Prostate gland (tissue), 2 donors: ENCODE data around the gene MANBA.

ENCODE experiments used
- POLR2A ChIP-seq: fragments of 450-650 bp; IDR thresholded peaks from one replicate; pipeline ENCODE4 v1.6.1; 2016; ENCODE audit warnings: antibody characterized with exemption, mild to moderate bottlenecking
- POLR2AphosphoS5 ChIP-seq: sonication (generic); formaldehyde crosslinking; IDR thresholded peaks from one replicate; pipeline ENCODE4 v1.6.1; 2017; ENCODE audit warnings: antibody characterized with exemption
- TF ChIP-seq, protein P1 (sequence below), 4 experiments: fragments of 200-600 bp in 2 of 4; fragments of 450-650 bp in 2 of 4; sonication (generic) in 2 of 4; IDR thresholded peaks; 1 replicate in 3 of 4; 2 replicates in 1 of 4; pipeline ENCODE4 v1.5.1; 2016 to 2019; ENCODE audit warnings: antibody characterized with exemption in 4 of 4, mild to moderate bottlenecking in 2 of 4, moderate library complexity in 2 of 4

DNA sequence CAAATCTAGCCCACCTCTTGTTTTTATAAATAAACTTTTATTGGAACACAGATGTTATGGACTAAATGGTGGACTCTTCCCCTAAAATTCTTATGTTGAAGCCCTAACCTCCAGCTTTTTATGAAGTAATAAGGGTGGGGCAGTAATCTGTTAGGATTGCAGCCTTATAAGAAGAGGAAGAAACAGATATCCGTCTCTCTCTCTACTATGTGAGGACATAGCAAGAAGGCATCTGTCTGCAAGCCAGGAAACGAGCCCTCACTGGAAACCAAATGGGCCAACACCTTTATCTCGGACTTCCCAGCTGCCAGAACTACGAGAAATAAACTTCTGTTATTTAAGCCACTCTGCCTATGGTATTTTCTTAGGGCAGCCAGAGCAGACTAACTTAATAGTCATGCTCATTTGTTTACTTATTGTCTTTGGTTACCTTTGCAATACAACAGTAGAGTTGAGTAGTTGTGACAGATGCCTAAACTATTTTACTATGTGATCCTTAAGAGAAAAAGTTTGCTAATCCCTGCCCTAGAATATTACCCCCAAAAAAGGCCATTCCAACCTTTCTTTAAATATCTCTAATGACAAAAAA lies 67.4 kb downstream of the MANBA start:
- TF ChIP-seq, protein P1, sequence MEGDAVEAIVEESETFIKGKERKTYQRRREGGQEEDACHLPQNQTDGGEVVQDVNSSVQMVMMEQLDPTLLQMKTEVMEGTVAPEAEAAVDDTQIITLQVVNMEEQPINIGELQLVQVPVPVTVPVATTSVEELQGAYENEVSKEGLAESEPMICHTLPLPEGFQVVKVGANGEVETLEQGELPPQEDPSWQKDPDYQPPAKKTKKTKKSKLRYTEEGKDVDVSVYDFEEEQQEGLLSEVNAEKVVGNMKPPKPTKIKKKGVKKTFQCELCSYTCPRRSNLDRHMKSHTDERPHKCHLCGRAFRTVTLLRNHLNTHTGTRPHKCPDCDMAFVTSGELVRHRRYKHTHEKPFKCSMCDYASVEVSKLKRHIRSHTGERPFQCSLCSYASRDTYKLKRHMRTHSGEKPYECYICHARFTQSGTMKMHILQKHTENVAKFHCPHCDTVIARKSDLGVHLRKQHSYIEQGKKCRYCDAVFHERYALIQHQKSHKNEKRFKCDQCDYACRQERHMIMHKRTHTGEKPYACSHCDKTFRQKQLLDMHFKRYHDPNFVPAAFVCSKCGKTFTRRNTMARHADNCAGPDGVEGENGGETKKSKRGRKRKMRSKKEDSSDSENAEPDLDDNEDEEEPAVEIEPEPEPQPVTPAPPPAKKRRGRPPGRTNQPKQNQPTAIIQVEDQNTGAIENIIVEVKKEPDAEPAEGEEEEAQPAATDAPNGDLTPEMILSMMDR (IDR thresholded peaks at IDR 0.05), result no peak
- no peak for TF ChIP-seq POLR2A
- TF ChIP-seq POLR2AphosphoS5, result no peak
